T-helper 2 cell (primary cell): ENCODE results near the gene CTU2.

Experiments used
- DNase-seq, 5 experiments: peaks; one replicate each; pipeline versions ENCODE4 v3.0.0 to v3.0.0-alpha.2; 2012 to 2022

The CTU2 gene

GRCh38 chr16:88744577-88745521 is 38.5 kb downstream of the CTU2 start:
- no peak for DNase-seq

GRCh38 chr16:88746506-88746905 is 40.2 kb downstream of the CTU2 start:
- no peak for DNase-seq

GRCh38 chr16:88747588-88748301 is 41.4 kb downstream of the CTU2 start:
- peak in 2 of 5 experiments; percentile 28 to 74 for DNase-seq

GRCh38 chr16:88748364-88748763 is 42.1 kb downstream of the CTU2 start:
- no peak for DNase-seq

GRCh38 chr16:88749358-88749757 is 43.1 kb downstream of the CTU2 start:
- DNase-seq: no peak

GRCh38 chr16:88750854-88751253 is 44.6 kb downstream of the CTU2 start:
- no peak for DNase-seq

GRCh38 chr16:88752386-88753002 is 46.2 kb downstream of the CTU2 start:
- no peak for DNase-seq

- no peak for DNase-seq
Measured at GRCh38 chr16:88753191-88753590, 46.9 kb downstream of the CTU2 start.

GRCh38 chr16:88753602-88754001 is 47.3 kb downstream of the CTU2 start:
- no peak for DNase-seq

- no peak for DNase-seq
Measured at GRCh38 chr16:88754109-88754911, 48.0 kb downstream of the CTU2 start.

- DNase-seq: peak in 1 of 5 experiments; percentile 39
Measured at GRCh38 chr16:88754912-88755744, 48.8 kb downstream of the CTU2 start.

- DNase-seq: no peak
Measured at GRCh38 chr16:88755745-88756443, 49.6 kb downstream of the CTU2 start.

GRCh38 chr16:88758227-88758943 is 52.1 kb downstream of the CTU2 start:
- no peak for DNase-seq

GRCh38 chr16:88758944-88759244 is 52.6 kb downstream of the CTU2 start:
- DNase-seq: no peak

GRCh38 chr16:88759245-88759975 is 53.1 kb downstream of the CTU2 start:
- peak in 4 of 5 experiments; percentile 39 to 85 (median 56) for DNase-seq

GRCh38 chr16:88759976-88760350 is 53.7 kb downstream of the CTU2 start:
- DNase-seq: no peak

GRCh38 chr16:88760424-88761142 is 54.3 kb downstream of the CTU2 start:
- DNase-seq: no peak

GRCh38 chr16:88761143-88761534 is 54.8 kb downstream of the CTU2 start:
- DNase-seq: no peak

- DNase-seq: no peak
Measured at GRCh38 chr16:88761830-88762229, 55.5 kb downstream of the CTU2 start.
